HK-2 (cell line): ENCODE results near the gene SPATC1L.

Experiments used
- DNase-seq: peaks from one replicate; pipeline ENCODE4 v3.0.0-alpha.2; 2018; ENCODE audit not compliant: unreplicated experiment

SPATC1L gene

DNA sequence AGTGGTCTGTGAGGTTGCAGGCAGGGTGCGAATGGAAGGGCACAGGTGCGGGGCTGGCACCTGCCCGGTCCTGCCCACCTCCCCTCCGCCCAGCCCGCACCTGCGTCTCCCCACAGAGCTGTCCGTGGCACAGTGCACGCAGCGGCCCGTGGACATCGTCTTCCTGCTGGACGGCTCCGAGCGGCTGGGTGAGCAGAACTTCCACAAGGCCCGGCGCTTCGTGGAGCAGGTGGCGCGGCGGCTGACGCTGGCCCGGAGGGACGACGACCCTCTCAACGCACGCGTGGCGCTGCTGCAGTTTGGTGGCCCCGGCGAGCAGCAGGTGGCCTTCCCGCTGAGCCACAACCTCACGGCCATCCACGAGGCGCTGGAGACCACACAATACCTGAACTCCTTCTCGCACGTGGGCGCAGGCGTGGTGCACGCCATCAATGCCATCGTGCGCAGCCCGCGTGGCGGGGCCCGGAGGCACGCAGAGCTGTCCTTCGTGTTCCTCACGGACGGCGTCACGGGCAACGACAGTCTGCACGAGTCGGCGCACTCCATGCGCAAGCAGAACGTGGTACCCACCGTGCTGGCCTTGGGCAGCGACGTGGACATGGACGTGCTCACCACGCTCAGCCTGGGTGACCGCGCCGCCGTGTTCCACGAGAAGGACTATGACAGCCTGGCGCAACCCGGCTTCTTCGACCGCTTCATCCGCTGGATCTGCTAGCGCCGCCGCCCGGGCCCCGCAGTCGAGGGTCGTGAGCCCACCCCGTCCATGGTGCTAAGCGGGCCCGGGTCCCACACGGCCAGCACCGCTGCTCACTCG lies 52.2 kb downstream of the SPATC1L start:
- no peak for DNase-seq

DNA sequence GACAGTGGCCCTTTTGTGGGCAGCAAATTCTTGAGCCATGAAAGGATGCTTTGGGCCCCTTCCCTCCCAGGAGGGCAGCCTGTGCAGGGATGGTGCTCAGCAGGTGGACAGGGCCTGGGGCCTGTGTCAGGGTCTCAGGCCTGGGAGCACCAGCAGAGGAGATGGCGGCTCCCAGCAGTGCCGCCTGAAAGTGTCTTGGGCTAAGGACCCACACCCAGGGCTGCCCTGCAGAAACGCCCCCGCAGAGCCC lies 52.7 kb downstream of the SPATC1L start:
- no peak for DNase-seq

GRCh38 chr21:46130831-46131587 lies 53.2 kb downstream of the SPATC1L start:
- DNase-seq = no peak

- DNase-seq = no peak
Observed at GRCh38 chr21:46129846-46130651, 54.2 kb downstream of the SPATC1L start.

DNA sequence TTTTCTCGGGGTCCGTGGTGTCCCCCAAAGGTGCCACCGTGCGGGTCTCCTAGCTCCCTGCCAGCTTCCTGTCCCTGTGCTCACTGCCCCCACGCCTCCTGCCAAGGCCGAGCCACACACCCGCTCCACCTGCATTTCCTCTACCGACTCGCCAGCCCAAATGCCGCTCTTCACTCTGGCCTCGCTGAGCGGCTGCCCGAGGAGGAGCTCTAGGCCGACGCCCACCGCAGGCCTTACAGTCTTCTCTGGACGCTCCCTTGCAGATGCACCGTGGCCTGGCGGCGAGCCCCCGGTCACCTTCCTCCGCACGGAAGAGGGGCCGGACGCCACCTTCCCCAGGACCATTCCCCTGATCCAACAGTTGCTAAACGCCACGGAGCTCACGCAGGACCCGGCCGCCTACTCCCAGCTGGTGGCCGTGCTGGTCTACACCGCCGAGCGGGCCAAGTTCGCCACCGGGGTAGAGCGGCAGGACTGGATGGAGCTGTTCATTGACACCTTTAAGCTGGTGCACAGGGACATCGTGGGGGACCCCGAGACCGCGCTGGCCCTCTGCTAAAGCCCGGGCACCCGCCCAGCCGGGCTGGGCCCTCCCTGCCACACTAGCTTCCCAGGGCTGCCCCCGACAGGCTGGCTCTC lies 55.2 kb downstream of the SPATC1L start:
- DNase-seq = no peak

GRCh38 chr21:46128106-46128932 lies 55.9 kb downstream of the SPATC1L start:
- no peak for DNase-seq

GRCh38 chr21:46127239-46128105 lies 56.8 kb downstream of the SPATC1L start:
- DNase-seq = no peak

DNA sequence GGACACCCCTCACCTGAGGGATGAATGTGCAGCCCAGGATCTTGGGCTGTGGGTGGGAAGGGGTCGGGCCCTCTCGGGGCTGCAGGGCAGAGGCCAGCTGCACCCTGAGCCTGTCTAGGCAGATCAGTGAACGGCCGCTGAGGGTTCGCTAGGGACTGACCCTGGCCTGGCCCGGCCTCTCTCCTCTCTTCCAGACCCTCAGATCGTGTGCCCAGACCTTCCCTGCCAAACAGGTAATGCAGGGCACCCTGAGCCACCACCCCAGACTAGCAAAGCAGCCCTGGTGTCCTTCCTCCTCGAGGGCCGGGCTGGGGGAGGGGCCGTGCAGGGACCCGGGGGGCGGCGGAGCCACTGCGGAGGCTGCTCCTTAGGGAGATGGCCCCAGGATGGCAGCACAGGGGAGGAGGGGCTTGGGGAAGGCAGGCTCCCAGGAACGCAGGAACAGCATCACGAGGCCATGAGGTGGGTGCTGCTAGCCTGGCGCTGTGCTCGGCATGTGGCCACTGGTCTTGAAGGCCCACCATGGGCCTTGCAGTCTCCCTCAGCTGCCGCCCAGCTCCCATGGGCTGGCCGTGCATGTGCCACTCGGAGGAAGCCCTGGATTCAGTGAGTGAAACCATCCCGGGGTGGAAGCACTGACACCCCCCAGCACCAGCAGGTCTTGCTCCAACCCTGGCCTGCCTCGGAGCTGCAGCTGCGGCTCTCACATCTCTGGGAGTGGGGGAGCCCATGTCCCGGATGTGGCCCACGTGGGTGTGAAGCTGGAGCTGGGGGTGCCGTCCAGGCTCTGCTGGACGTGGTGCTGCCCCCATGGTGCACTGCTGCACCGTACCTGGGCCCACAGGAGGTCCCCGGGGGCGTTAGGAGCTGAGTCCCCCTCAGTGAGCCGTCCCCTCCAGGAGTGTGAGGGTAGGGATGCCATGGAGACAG lies 57.7 kb downstream of the SPATC1L start:
- no peak for DNase-seq

DNA sequence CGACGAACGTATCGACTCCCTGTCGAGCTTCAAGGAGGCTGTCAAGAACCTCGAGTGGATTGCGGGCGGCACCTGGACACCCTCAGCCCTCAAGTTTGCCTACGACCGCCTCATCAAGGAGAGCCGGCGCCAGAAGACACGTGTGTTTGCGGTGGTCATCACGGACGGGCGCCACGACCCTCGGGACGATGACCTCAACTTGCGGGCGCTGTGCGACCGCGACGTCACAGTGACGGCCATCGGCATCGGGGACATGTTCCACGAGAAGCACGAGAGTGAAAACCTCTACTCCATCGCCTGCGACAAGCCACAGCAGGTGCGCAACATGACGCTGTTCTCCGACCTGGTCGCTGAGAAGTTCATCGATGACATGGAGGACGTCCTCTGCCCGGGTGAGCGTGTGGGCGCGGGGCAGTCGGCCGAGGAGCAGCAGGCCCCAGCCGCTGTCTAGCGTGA lies 58.4 kb downstream of the SPATC1L start:
- no peak for DNase-seq

- DNase-seq = no peak
Observed at GRCh38 chr21:46124926-46125845, 59.1 kb downstream of the SPATC1L start.

GRCh38 chr21:46124083-46124925 lies 60.0 kb downstream of the SPATC1L start:
- DNase-seq = no peak

GRCh38 chr21:46122758-46123683 lies 61.2 kb downstream of the SPATC1L start:
- DNase-seq = no peak

DNA sequence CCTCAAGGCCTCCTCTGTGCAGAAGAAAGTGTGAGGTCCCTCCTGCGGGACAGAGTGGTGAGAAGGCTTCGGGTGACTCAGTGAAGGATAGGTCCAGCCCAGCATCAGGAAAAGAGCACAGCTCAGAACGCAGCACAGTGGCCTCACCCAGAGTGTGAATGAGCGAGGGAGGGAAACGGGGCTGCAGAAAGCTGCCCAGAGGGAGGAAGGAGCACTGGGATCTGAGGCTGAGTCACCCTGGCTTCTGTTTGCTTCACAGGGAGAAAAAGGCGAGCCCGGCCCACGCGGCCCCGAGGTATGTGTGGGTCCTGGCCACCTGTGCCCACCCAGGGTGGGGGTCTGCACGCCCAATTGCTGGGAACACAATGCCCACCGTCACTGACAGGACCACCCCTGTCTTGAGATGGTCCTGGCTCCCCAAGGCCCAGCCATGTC lies 62.0 kb downstream of the SPATC1L start:
- DNase-seq = no peak

DNA sequence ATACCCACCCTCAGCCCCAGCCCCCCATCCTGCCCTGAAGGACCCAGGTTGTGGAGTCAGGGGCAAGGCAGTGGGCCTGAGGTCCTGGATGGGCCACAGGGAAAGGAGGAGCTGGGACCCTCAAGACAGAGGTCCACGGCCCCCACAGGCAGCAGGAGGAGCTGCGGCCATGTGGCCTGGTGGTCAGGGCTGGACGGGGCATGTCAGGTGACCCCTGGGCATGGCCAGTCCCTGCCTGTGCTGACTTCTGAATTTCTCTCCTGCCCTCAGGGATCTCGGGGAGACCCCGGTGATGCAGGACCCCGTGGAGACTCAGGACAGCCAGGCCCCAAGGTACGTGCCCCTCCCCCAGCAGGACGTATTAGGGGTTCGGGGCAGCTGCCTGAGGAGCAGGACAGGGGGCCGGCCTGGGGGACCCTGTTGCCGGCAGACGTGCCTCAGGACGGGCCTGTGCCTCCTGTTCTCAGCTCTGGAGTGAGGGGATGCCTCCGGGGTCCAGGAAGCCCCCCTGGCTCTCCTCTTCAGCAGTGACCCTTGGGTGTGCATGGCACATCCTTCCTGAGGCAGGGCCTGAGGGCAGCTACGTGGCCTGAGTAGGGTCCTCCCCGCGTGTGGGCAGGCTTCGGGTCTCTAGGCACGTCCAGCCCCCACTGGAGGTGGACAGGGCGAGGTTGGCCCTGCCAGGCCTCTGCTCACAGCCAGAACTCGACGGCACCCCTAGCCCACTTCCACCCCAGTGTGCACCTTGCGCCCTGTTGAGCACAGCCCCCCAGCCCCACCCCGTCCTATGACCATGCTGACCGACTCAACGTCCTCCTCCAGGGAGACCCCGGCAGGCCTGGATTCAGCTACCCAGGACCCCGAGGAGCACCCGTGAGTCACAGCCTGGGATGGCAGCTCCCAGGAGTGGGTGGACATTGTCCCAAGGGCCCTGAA lies 62.7 kb downstream of the SPATC1L start:
- no peak for DNase-seq
